GM12878 (cell line): Measurements from ENCODE around the gene SEMA7A.

Experiments
- EZH2 ChIP-seq: IDR thresholded peaks from 2 replicates; pipeline ENCODE4 v1.6.1; 2012; ENCODE audit warnings: low read depth, mild to moderate bottlenecking, control low read depth, inconsistent platforms, low read length, borderline replicate concordance; ENCODE audit not compliant: control insufficient read depth
- KAT2A ChIP-seq: conservative IDR thresholded peaks from 2 replicates; pipeline ENCODE4 v1.6.1; 2011; ENCODE audit warnings: low read depth, low read length; ENCODE audit not compliant: control insufficient read depth
- TCF3 ChIP-seq: IDR thresholded peaks from 2 replicates; pipeline ENCODE4 v1.6.1; 2012; ENCODE audit warnings: low read depth, mild to moderate bottlenecking, low read length, borderline replicate concordance; ENCODE audit not compliant: insufficient read depth

DNA sequence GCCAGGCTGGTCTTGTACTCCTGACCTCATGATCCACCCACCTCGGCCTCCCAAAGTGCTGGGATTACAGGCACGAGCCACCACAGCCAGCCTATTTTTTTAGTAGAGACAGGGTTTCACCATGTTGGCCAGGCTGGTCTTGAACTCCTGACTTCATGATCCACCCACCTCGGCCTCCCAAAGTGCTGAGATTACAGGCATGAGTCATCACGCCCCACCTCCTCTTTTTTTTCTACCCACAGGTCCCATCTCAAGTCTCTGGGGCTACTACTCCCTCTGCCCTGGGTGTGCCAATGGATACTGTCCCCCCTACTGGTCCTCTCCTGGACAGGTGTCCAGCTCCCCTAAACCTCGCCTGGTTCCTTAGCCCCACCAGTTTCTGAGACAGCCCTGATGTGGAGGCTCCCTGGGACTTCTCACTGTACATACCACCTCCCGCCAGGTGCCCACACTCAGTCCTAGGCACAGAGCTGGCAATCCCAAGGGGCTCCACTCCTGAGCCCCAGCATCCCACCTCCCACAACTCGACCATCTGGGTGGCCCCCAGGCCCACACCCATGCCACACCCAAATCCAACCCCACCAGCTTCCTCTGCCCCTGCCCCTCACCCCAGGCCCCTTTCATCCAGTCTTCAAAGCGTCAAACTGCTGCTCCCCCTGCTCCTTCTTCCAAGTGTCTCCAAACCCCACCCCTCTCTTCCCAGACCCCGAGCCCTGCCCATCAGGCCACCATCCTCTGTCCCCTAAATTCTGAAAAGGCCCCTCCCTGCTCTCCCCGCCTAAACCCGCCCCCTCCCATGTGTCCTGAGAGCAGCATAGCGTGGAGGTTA is 53.2 kb downstream of the SEMA7A start:
- TF ChIP-seq EZH2 (no peak), TCF3 (no peak), KAT2A (no peak)
